CD4-positive, alpha-beta T cell treated with Interleukin-21 for 1 hour (primary cell): Measurements from ENCODE around the gene RERE.
"Not testable (repeated sequence)": the region's sequence is repeated elsewhere in the genome, so short reads cannot be mapped to it uniquely, and the experiment has no call there.

ENCODE experiments used
- DNase-seq: peaks from one replicate; pipeline ENCODE4 v3.0.0-alpha.2; 2020

RERE gene

DNA sequence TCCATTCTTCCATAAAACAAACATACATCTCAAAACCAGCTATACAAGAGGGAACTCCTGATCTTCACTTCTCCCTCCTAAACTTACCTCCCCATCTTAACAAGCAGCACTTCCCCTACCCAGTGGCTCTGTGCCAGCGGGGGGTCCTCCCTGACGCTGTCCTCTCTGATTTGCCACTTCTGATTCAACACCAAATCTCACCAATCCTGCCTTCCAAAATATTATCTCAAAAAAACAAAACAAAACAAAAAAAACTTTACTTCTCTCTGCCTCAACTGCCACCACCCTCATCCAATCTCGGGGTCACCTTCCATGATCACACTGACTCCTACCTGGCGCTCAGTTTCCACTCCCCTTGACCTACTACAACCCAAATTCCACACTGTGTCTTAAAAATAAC lies 426.7 kb downstream of the RERE start:
- DNase-seq, result no peak

DNA sequence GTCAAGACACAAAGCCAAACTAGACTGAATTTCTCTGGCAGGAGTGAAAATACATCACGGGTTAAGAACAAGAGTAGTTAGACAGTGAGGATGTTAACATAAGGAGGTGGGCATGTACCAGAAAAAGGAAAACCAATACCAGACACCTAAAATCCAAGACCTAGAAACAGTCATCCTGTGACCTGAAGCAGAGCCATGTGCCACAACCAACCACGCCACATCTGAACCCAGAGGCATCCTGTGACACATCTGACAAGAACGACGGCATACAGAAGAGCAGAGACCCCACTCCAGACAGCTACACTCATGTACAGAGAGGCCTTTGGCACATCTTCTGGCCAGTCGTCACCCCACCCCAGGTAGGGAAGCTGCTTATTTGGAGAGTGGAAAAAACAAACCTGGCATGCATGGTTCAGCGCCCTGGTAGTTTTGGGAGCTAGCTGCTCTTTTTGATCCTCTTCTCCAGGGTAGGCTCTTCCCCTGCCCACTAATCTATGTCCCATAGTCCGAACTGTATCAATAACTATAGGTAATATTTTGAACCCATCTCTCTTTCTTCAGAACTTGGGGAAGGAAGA lies 427.4 kb downstream of the RERE start:
- DNase-seq, result no peak

DNA sequence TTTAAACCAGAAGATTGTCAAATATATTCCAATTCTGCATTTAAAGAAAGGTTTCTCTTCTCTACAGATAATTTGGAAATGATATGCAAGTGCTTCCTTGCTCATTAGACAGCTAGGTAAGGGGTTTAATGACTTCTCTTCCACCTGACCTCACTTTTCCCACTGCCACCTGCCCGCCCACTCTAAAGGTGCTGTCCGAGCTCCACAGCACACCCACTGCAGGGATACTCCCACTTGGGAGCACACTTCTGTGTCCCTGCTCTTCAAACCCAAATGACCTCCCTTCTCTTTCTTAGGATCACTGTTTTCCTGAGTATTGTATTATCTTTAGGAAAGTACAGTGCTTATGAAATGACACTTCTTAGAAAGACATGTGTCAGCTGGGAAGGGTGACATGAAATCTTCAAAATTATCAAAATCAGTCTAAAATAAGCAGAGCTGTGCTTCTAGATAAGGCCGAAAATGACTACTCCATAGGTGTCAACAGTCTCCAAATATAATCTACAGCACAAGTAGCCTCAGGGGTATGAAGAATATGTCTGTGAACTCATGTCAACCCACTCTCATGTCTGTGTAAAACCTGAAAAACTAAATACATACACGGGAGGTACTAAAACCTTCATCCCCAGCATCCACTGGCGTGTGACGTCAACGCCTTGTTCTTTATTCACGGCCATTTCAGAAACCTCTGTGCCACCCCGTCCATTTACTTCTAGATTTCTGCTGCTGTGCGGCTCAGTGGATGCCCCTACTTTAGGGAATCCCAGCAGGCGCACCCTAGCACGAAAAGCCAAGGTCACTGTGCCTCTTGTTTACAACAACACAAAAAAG lies 428.5 kb downstream of the RERE start:
- DNase-seq, result no peak

DNA sequence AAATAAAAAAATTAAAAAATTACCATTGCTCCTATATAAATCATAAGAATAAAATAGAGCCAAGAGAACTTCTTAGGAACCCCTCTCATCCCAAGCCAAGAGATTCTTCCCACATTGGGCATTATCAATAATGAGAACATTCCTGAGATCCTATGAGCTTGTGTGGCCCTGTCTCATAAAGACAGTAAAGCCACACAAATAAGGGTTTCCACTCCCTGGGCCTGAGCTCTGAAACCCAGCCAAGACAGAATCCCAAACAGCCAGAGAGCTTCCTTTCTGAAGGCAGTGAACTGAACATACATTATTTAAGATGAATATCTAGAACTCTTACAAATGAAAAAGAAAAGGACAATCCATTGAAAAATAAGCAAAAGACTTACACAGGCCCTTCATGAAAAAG lies 431.2 kb downstream of the RERE start:
- DNase-seq, result no peak

DNA sequence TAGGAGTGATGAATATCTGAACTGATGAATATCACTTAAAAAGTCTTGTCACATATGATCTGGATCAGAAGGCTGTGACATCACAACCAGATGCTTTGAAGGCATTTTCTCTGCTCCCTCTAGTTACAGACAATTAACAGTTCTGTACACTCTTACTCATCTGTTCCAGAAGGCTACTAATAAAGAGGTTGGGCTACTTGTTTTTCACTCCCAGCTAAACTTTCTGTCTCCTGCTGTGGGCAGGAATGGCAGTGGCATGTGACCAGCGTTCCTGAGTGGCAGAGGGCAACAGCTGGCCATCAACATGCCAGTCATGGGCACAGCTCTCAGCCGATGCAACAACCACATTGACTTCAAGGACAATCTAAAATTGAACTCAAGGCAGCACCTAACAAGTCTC lies 432.9 kb downstream of the RERE start:
- DNase-seq, result no peak

DNA sequence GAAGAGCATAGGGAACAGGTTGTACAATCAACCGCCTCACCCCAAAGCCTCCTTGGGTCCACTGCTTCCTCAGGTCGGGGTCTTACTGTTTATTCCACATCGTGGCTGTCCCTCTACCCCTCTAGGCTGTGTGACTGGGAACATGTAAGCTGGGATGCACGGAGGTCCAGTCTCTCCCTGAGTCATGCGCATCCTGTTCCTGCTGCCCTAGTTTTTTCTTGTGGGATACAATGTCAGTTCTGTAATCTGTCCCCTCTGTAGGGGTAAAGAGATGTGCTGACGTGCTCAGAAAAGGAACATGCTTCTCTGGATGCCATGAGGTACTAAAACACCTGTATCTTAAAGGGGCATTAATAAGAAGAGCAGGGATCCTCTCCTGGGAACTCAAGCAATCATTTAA lies 433.4 kb downstream of the RERE start:
- DNase-seq, result no peak

DNA sequence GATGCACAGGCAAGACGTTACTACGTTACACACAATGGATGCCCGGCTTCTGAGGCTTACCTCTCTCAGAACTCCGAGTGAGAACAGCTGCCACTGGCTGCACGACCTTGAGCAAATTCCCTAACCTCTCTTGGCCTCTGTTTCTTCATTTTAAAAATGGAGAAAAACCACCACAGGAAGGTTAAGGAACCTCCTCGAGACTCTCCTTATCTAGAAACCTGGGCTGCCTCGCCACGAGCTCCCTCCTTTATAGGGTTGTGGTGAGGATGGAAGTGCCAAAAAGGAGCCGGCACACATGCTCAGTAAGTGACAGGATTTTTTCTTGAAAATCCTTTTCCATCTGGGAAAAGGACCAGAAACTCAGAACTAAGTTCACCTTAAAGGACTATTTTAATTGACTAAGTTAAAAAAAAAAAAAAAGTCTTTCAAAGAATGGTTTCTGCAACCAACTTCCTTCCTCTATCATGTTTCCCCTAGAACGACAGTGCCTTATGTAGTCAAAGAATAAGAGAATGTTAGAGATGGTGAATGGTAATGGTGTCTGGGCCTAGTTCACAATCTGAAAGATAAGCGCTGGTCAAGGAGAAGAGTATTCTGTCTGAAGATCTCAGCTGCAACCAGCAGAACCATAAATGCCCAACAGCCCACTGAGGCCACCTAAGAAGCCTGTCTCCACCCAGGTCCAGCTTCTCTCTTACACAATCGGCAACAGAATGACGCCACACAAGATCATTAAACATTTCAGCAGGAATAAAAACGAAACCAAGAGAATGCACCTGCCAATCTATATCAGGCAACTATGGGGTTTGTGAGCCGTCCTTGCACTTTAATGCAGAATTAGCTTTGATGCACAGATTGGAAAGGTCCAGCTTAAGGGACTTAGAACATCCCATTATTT lies 434.6 kb downstream of the RERE start:
- DNase-seq, result peak; percentile 24

DNA sequence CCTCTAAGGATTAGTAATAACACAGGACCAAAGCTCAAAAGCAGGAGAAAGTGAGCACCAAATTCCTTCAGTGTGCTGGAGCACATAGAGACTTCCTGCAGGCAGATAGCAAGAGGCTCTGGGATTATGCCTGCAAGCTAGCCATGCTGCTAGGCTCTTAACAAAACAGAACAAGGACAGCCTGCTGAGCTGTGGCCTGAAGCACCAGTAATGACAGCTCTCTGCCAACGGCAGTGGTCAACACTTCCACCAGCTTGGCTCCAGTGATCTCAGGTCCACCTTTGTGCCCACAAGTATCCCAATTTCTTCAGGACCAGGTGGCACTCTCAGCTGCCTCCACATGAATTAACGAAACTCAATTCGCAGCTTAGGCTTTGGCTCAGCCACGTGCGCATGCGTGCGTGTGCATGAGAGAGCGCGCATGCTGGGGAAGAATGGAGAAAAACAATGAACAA lies 435.4 kb downstream of the RERE start:
- no peak for DNase-seq

DNA sequence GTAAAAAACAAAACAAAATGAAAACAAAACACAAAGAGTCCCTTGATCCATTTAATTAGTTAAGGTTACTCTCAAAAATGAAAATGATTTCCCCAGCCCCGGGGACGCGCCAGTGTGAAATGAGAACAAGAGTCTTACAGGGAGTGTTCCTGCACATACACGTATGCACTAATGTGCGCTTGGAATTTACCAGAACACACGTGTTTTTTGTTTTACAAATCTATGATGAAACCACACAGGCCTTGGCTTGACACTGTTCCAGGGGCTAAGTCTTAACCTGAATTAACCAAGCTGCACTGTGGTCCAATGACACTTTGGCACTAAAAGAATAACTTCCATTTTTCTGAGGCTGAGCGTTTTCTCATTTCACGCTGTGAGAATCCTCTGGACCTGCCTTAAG lies 435.8 kb downstream of the RERE start:
- no peak for DNase-seq

DNA sequence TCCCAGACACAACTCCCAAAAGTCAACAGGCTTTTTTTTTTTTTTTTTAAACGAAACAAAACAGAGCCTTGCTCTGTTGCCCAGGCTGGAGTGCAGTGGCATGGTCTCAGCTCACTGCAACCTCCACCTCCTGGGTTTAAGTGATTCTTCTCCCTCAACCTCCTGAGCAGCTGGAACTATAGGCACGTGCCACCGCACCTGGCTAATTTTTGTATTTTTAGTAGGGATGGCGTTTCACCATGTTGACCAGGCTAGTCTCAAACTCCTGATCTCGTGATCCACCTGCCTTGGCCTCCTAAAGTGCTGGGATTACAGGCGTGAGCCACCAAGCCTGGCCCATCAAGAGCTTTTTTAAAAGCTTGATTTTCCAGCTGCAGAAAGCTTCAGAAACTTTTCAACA lies 437.1 kb downstream of the RERE start:
- DNase-seq, result not testable (repeated sequence)

DNA sequence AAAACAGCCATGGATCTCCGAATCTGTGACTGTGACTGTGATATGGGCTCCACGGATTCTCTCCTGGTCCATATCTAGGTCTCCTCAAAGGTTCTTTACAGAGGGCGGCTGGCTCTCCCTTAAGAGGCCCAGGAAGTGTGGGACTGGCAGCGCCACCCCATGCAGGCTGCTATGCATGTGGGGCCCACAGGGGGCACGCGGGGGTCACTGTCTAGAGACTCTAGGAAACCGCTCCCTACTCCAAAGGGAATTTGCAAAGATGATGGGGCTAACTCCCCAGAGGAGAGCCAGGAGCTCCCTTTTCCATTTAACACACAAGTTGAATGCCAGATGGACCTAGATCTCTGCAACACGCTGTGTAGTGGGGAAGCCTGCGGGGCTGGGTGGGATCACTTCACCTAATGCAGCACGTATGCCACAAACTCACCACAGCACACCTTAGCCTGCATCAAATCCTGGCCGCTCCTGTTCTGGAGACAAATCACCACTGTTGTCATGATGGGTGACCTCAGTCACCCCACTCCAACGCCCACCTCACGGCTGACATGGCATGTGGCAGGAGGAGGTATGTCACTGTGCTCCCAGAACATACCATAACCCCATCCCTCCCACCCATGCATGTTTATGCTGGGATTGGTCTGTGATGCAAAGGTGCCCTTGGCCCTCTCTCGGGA lies 437.8 kb downstream of the RERE start:
- no peak for DNase-seq

DNA sequence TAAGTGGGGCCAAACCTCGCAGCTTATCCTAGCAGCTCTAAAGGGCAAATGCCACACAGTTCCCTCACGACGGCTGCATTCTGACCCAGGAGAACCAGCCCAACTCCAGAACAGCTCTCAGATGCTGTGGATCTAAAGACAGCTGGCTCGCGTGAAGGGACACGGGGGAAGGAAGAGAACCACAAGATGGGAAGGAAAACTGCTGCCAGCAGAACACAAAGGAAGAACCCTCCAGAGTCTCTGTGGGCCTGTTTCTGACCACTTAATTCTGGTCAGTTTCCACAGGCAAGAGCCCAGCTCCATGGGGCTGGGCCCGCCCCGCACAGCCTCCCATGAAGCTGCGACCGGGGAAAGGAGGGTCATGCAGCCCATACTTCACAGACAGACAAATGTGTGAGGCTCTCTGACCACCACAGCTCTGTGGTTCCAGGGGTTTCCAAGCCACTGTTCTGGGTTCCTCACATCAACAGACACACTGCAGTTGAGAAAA lies 438.4 kb downstream of the RERE start:
- DNase-seq, result no peak

DNA sequence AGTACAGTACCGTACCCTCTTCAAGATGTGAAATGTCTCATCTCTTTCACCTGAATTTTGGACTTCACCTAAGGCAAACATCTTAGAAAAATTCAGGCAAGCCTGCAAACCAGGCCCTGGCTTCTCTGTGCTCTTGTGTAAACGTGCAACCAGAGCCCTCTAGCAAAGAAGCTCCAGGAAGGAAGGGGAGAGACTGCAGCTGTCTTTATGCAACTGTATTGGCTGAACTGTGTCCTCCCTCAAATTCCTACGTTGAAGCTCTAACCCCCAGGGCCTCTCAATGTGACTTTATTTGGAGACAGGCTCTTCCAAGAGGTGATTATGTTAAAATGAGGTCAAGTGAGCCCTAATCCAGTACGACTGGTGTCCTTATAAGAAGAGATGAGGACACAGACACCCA lies 439.3 kb downstream of the RERE start:
- no peak for DNase-seq

DNA sequence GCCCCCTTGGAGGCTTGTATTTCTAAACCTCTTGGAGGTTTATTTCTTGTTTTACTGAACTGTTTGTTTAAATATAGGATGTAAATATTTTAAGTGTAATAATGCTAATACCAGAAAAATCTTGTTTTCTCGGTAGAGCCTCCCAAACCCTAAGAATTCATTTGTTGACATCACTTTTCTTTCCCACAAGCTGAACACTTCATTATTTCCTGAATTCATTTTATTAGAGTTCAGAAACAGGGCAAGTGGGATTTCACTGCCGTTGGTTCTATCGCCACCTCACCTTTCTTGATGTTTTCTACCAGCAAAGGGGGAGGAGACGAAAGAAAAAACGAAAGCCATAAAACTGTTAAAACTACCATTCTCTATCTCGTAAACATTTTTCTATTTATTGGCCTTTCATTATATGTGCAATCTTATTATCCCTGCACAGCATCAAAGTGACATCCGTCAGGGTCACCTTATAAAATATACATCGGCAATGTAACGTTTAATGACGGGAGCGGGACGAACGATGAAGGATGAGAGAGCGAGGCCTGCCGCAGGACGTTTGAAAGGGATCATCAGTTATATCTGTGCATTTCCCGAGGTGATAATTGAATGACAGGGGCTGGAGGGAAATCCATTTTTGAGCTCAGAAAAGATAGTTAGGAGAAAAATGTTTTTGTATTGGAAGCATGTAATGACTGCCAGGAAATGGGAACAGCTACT lies 440.0 kb downstream of the RERE start:
- no peak for DNase-seq

DNA sequence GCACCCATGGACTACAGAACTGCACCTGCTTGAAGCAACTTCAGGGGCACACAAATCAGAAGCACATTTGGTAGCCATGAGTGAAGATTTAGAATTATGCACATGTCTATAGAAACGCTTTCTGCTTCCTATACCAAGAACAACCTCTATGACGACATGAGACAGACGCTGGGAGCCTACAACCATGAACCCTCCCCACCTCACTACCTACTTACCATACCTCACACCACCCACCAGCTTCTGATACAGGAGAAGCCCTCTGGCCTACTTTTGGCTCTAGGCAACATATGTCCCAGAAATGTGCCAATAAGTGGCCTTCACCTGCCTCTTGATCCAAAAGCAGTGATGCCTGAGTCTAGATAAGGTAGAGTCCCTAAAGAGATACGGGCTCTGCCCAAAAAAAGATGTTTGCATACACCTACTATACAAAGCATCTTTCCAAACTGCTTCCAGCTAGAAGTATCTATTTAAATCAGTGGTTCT lies 441.0 kb downstream of the RERE start:
- no peak for DNase-seq

DNA sequence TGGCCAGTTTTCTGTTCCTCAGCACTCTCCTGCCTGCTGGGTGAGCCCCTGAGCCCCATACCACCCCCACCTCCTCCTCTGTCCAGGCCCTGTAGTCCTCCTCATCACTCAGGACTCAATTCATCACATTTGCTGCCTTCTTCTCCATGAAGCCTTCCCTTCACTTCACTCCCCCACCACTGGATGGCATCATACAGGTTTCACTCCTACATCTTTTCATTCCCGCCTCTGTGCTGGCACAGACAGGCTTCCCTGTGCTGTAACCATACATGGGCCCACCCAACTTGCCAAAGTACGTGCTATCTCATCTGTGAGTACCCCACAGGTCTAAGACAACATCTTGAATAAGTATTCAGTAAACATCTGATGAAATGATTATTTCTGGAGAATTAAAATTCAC lies 442.6 kb downstream of the RERE start:
- peak; percentile 25 for DNase-seq

DNA sequence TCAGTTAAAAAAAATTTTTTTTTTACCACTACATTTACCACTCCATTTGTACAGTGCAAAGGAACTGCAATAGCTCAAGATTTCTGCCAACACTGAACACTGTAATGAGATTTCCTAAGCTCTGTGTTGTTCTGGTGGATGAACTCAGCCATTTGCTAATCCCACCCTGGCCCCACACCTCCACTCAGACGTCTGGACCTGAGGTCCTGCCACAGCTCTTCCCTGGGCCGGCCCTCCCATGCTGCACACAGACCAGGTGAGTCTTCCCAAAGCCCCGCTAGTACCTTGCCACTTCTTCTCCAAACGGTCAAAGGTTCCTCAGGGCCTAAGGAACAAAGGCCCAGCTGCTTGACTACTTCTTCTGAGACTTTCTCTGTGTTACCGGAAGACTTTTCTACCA lies 443.1 kb downstream of the RERE start:
- DNase-seq, result no peak

DNA sequence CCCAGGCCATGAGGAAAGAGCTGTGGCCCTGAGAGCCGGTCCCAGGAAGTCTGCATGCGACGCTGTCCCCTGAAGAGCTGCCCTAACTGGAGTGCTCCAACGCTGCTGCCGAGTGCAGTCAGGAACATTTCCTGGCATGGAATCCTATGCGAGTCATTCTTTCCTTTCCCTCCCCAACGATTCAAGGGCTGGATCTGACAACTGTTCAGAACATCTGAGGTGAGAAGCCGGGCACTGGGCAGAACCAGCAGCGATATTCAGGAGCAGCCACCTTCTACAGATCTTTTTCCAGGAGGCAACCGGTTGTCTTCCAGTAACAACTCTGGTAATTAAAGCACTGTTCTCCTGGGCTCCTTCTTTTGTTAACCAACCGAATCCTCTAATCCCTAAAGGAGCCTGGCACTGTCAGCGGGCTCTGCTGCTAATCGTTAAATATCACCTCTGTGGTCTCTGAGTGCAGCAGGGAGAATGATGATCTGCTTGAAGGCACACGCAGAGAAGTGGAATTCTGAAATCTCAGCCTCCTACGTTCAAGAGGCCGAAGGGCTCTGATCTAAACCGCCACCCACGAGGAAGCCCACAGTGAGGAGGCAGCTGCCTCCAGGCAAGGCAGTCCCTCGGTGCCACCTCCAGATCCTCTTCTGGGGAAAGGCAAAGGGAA lies 443.7 kb downstream of the RERE start:
- no peak for DNase-seq

DNA sequence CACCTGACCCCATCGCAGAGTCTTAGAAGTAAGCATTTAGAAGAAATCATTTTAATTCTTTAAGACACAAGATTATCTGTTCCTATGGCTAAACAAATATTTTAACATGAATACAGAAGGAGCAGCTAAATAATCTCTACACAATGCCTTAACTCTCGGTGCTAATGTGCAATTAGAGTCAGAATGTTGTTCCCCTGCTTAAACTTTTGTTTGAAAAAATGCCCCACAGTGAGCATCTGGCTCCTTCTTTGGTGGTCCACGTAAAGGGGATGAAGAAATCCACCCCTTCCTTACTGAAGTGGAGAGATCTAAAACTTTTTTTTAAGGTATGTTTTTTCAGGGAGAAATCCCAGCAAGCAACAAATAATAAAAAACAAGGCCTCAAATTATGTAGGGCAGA lies 444.3 kb downstream of the RERE start:
- DNase-seq, result no peak

DNA sequence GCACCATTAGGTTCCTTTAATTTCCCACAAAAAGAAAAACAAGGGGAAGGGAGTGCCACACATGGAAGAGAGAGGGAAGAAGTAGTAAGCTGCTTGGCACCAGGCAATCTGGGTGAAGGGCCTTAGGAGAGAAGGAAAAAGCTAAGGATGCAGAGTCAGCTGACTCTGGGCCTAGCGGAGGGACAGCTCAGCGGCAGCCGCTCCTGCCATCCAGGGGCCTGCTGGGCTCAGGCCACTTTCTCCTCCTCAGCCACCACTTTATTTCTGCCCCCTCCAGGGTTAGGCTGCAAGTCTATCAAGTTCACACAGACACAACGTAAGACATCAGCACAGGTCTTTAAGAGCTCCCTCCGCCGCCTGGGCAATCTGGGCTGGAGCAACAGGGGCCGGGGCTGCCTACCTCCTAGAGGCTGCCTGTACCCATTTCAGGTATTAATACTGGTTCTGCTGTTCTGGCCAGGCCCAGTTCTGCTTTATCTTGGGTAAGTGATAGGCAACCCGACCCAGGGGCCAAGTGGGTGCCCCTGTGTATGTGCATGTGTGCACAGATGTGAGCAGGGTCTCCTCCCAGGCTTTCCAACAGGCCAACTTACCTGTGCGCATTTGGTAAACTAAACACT lies 446.0 kb downstream of the RERE start:
- no peak for DNase-seq

DNA sequence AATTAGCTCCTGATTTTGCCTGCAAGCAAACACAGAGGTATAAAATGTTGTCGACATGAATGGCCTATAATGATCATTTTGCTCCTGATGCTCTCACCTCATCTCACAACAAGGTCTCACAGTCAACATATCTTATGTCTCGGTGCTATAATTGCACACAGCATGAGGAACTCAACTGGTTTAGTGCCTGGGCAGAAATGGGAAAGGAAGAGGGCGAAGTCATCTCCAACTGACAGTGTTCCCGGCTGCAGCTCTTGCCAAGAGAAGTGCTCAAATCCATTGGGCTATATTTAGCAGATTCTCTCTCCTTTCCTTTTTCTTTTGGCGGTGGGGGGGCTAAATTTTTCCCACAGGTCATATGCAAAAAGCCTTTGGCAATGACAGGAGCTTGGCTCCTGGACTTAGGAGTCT lies 446.5 kb downstream of the RERE start:
- no peak for DNase-seq
